T-helper 9 cell (primary cell): ENCODE measurements around the gene USP49.
"Not testable (repeated sequence)": the region's sequence is repeated elsewhere in the genome, so short reads cannot be mapped to it uniquely, and the experiment has no call there.

ENCODE experiments used
- DNase-seq: peaks from one replicate; pipeline ENCODE4 v3.0.0-alpha.2; 2020

Gene USP49

DNA sequence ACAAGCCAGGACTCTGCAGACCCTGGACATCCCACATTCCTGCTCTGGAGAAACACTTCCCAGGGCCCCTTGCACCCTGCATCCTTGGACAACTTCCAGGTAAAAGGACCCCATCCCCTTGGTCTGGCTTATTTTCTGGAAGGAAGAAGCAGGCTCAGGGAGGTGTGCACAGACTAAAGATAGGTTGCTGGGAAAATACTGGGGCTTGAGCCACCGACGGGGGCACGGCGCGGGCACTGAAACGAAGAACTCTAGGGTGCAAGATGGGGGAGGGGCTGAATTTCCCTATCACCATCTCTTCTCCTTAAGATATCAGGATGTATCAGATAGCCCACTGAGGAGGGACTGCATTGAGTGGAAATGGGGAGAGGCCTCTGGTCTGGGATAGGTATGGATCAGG is 116.3 kb downstream of the USP49 start:
- no peak for DNase-seq

DNA sequence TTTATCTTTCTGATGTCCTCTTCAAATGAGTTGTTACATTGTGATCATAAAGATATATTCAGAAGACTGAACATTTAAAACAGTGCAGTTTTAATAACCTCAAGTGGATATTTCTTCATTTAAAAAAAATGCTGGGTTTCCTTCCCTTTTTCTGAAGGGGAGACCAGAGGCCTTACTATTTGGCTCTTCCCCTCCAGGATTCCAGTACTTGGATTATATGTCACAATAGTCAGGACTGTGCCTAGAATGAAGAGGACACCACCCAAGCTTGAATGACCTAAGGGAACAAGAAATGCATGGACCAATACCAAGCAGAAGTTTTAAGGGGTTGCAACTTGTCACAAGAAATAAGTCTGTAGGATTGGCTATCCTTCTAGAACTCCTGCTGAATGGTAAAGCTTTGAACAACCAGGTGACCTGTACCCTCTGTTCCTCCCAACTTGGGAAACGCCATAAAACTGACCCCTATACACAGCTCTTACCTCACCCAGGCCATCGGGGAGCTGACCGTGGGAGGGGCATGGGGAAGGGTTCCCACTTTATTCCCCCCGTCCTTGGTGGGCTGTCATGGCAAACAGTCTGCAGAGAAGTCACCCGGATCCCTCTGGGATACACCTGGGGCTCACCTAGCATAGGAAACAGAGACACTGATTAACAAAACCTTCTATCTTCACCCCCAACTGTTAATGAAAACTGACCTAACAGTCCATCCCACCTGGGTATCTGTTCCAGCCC is 117.5 kb downstream of the USP49 start:
- no peak for DNase-seq

DNA sequence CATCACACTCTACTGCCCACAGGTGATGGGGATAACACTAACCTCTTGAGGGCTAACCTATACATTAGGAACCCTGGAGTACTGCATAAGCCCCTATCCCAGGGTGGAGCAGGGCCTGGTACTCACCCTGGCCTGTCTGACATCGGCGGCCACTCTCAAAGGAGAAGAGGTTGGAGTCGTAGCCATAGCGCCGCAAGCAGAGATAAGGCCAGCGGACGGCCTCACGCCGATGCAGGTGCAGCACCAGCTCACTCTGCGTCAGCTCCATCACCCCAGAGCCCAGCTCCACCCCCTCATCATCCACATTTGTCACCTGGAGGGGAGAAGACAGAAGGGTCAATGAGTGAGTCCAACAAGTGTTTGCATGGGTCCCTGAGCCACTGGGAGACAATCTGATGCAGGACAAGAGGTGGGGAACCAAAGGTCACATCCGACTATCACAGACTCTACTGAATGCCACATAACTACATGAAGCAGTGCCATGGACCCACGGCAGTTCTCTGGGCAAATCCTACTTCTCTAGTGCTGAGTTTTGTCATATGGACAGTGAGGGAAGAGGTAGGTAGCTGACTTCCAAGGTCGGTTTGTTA is 119.8 kb downstream of the USP49 start:
- no peak for DNase-seq

DNA sequence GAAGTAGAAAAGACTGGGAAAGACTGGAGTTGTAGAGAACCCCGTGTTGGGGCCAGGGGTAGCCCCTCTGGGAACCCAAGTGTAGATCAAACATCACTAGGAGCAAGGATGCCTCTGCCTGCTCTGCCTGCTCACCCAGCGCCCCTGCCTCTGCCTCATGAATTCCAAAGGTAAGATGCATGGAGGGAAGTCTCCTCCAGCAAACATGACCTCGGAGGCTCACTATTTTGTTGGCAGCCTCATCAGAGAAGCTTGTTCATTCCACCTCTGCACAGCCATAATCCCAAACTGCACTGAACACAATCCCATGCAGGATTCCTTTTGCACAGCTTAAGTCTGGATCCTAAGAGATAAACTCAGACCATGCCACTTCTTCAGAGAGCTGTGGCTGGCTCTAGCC is 120.3 kb downstream of the USP49 start:
- DNase-seq = no peak

DNA sequence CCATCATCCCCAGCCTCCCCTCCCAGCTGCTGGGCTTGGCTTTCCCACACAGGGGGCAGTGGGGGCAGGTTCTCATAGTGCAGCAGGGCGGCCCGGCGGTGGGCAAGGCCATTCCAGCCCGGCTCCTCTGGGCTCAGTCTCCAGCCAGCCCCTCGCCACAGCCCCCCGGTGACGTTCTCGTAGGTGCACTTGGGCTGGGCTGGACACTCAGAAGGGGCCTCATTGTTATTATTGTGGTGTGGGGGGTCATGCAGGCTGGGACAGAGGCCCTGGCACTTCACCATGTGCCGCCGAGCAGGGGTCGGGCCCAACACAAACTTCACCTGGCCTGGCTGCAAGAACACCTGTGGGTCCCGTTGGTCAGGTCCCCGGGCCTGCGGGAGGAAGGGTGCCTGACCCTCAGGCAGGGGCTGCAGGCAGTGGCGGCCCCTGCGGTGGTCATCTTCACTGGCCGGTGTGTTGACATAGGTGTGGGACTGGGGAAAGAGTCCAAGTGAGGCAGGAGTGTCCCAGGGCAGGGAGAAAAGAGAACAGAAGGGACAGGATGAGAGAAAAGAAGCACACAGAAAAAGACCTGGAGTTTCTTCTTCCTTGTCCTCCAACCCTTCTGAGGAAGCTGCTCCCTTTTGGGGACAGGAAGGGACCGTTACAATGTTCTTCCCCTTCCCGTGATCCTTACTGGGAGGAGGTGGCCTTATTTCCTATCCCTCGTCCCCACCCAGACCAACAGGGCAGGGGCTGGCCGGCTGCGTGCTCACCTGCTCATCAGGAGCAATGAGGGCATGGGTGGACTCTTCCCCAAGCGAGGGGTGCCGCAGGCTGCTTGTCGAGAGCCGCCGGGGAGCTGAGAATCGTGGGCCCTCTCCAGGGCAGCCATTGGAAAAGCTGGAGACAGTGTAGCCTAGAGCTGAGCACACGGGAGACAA is 123.9 kb downstream of the USP49 start:
- DNase-seq = no peak

DNA sequence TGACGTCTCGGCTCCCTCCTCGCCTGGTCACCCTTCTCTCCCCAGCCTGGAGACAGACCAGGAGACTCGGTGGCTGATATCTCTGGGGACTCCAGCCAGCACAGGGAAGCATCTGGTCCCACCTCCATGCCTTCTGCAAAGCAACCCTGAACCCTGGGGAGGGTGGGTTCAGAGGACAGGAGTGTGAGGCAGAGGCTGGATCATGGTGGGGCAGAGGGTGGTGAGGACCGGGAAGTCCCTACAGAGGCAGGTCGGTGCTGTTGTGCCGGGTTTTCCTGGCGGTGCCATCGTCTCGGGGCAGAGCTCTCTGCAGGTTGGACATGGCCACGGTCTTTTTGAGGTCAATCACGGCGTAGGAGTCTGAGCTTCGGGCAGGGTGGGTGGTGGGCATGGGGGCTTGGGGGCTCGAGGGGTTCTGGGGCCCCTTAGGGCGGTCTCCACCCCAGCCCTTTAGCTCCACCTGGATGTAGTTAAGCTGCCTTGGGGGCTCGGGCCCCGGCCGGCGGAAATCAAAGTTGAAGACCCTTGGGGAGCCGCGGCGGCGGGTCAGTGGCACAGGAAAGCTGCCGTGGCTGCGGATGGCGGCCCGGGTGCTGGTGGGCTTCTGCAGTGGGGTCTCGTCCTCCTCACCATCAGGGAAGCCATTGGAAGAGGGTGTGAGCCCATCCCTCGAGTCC is 124.7 kb downstream of the USP49 start:
- DNase-seq = no peak

DNA sequence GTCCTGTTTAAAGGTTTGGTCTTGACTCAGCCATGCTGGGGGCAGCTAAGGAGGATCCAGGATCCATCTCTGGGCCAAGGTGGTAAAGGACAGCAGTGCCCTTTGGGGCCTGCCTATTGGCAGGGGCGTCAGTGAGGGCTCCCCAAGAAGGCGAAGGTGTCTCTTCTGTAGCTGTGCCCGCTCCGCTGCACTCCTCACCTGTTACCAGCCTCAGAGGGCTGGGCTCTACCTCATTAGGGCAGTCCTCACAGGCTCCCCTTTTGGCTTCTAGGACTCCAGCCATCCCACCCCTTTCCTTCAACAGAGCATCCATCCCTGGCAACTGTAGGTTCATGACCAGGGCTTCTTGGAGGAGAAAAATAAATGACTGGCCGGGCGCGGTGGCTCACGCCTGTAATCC is 125.8 kb downstream of the USP49 start:
- DNase-seq = no peak

DNA sequence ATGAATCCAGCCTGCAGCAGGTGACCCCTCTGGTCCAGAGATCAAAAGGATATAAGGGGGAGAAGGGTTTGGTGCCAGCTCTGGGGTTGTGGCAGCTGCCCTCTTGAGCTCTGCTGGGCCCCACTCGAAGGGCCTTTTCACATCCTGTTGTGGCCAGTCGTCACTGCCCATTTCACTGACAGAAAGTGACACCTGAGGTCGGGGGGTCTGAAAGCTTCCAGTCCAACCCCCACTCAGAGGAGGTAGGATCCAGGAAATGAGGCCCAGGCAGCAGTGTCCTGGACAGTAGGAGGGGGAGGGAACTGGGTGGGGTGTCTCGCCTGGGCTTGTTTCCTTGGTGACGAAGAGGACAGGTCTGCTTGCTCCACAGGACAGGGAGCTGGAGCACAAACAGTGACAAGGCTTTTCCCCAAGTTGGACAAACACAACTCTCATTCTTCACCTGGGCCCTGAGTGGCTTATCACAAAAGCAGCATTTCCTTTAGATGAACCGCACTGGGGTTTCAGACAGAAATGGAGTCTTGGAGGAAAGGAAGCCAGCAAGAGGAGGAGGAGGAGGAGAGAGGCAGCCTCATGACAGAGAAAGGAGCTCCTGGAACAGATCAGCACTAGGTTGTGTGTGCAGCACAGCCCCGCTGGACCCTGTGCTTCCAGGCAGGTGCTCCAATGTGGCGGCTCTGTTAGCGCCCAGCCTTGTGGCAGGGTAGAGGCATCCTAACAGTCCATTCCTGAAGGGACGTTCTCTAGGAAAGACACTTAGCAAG is 126.4 kb downstream of the USP49 start:
- DNase-seq = no peak

DNA sequence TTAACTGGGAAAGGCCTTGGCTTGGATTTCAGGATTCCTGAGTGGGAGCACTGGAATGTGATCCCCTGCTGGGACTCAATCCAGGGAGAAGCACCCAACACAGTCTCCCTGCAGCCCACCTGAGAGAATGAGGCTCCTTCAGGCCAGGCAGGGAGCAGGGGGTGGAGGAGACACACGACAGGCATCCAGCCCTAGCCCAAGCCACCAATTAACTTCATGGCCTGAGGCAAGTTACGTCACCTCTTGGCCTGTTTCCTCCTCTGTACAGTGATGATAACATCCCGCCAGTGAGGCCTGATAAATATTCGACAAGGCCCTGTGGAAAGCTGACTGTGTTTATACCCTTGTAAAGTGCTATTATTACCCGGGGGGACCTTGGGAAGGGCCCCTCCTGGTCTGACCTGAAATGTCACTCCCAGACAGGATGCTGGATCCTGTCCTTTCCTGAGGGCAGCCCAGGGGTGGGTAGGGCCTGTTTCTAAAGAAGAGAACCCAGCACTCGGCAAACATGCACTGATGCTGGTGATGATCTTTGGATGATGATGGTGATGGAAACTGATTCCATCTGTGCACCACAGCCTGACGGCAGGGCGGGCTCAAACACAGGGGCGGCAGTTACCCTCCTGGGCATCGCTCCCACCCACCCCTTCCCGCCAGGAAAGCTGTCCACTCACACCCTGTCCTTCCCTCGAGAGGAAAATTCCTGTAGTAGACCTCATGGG is 127.9 kb downstream of the USP49 start:
- DNase-seq = no peak

DNA sequence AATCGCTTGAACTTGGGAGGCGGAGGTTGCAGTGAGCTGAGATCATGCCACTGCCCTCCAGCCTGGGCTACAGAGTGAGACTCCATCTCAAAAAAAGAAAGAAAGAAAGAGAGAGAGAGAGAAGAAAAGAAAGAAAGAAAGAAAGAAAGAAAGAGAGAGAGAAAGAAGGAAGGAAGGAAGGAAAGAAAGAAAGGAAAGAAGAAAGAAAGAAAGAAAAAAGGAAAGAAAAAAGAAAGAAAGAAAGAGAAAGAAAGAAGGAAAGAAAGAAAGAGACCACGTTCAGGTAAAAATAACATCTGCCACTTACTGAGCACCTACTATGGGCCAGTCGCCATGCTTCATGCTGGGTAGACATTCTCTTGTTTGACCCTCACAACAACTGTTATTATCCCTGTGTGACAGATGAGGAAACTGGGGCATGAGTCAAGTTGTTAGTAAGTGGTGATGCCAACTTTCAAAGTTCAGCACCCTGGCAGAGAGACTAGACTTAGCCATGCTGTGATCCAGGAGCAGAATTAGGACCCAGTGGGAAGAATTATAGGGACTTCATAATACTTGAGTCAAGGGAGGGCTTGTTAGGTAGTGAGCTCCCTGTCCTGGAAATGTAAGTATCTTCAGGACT is 129.0 kb downstream of the USP49 start:
- DNase-seq = not testable (repeated sequence)

DNA sequence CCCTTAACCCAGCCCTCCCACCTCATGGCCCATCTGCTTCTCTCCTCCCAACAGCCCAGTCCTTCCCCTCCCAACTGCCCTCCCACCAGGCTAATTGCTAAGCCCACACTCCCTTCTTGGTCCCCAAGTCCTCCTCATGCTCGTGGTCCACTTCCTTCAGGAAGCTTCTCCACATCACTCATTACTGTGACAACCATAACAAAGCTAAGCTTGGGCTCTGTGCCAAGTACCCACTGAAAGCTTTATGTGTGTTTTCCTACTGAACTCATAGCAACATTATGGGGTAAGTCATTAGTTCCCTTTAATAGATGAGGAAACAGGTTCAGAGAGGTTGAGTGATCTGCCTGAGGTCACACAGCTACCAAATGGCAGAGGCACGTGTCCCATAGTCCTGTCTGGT is 131.7 kb downstream of the USP49 start:
- no peak for DNase-seq

DNA sequence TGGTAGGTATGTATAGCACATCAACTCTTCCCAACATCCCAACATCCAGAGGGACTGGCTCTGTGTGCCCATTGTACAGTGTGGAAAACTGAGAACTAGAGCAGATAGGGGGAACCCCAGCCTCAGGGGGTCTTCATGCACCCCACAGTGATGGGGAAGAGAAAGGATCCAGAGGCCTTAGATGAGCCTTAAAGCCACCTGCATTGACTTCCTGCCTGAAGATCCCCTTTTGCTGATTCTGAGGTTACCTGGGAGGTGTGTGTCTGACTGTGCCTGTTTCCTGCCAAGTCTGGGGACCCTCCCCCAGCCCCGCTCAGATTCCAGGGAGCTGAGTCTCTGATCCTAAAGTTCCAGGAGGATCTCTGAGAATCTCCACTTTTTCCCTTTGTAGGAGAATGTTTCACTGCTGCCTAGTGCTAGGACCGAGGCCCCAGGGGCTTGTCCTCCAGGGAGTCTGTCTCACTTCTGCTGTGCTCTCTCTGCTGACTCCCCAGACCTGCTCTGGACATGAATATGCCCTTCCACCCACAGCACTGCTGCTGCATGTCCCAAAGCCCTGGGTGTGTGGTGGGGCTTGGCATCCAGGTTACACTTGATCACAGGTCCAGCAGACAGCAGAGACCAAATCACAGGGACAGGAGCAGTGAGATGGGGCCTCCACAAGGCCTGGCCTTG is 135.1 kb downstream of the USP49 start:
- DNase-seq = no peak

DNA sequence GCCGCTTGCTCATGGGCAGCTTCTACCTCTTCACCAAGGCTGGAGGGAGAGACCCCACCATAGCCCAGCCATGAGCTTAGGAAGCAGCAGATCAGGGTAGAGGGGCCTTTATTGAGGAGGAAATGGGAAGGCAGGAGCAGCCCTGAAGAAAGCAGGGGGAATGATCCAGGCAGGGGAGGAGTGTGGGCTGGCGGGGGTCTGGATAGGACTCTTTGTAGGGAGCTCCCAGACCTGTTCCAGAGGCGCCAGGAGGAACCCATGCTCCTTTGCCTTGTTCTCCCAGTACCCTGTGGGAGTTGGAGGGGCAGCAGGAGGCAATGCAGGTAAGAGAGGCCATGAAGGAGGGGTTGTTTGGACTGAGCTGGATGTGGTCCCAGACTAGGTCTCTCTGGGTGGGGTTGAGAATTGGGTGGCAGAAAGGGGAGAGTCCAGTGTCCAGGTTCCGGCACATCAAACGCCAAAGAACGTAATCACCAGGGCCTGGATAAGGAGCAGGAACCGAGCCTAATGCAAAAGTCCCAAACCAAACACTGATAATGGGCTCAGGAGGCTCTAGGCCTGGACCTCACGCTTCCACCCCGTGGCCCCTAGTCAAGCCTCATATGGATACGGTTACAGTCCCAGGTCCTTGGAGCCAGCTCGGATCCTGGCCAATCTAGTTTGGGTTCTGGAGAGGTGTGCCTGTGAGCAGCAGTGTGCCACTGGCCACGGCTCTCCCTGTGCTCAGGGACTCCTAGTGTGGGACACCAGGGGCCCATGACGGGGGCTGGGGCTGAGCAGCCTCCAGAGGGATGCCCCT is 135.9 kb downstream of the USP49 start:
- no peak for DNase-seq

DNA sequence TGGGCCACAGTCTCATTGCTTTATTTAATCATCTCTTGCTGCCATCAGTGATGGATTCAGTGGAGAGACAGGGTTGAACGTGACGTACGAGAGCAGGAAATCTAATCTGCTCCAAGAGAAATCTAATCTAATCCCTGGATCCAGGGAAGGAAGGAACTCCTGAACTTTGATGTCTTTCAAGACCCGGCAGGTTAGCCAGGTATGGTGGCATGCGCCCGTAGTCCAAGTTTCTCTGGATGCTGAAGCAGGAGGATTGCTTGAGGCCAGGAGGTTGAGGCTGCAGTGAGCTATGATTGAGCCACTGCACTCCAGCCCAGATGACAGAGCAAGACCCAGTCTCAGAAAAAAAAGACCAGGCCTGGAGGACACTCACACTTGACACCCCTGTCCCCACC is 136.5 kb downstream of the USP49 start:
- DNase-seq = no peak

DNA sequence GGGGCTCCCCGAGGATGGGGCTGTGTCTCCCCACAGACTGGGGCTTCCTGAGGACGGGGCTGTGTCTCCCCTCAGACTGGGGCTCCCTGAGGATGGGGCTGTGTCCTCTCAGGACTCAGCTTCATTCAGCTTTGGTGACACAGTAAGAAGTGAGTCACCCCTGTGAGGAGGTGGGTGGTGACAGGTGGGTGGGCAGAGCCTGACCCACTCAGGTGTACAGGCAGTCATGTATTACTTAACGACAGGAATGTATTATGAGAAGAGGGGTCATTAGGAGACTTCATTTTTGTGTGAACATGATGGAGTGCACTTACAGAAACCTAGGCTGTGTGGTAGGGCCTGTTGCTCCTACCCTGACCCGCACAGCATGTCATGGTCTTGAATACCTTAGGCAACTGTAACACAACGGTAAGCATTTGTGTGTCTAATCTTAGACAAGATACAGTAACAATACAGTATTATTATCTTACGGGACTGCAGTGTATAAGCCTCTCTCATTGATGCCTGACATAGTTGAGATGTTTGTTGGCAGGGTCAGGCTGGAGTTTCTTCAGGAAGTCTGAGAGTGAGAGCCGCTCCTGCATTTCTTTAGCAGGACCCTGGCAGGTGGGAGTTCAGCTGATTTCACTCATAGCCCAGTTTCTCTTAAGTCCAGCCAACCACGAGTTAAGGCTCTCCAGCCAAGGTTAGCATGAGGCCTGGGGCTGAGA is 137.1 kb downstream of the USP49 start:
- no peak for DNase-seq

DNA sequence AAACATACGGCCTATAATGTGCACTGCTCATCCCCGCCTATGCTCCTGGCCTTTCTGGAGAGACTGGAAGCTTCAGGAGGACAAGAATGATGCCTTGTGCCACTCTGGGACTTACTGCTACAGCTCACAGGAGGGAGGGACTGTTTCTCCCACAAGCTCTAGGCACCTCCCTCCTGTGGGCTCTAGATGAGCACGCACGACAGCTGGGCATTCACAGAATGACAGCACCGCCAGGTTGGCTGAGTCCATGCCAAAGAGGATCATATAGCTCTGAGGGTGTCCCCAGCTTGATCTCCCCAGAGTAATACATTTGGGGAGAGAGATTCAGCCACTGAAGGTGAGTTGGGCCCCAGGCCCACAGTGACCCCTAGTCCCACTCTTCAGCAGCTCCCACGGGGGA is 137.9 kb downstream of the USP49 start:
- DNase-seq = no peak

DNA sequence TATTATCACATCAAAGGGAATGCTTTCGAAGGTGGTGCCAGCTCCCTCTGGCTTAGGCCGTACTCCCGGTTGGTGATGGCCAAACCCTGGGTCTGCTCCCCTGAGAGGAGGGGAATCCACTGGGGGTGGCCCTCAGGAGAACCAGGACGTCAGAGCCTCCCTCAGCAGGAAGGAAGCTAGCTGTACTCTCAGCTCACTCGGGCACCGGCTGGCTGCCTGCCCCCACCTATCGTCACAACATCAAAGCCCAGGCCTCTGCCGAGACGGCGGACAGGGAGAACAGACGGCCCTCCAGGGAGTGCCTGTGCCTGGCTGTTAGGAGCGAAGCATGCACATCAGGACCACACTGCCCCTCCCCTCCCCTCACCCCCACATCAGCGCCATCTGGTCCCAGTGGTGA is 138.8 kb downstream of the USP49 start:
- no peak for DNase-seq

DNA sequence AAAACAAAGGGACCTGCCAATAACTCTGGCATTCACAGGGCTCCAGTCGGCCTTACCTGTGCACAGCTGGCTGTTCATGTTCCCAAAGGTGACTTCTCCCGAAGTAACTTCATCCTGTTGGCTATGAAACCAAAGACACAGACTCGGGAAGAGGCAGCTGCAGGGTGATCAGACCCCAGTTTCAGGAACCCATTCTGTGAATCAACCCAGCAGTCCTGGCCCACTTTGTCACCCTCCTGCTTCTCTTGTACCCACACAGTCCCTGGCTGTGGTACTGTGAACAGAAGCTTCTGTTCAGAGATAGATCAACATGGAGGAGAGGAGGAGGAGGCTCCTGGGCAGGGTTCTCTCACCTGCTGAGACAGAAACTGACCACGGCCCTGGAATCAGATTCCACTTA is 139.3 kb downstream of the USP49 start:
- DNase-seq = no peak

DNA sequence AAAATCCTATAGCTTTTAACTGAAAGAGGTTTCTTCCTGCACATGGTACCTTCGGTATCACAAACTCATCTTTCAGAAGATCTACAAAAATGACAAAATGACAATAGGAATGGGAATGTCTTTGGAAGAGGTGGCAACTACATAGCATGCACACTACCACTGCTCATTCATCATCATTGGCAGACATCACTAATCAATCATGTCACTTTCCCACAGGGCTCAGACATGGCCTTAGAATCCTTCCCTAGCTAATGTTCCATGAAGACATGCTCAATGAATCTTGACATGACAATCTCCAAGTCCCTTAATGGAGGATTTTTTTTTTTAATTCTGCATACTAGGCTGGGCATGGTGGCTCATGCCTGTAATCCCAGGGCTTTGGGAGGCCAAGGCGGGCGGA is 144.8 kb downstream of the USP49 start:
- DNase-seq = no peak
